ENCODE measurements around the gene FBXL4.

Gene FBXL4

GRCh38 chr6:98835149-98836024, 112.4 kb downstream of the FBXL4 start:
- TF ChIP-seq TAF1 (IDR thresholded peaks at IDR 0.05; ENCODE audit: borderline replicate concordance, insufficient read depth, low read length) = no peak
- TF ChIP-seq, protein P1, sequence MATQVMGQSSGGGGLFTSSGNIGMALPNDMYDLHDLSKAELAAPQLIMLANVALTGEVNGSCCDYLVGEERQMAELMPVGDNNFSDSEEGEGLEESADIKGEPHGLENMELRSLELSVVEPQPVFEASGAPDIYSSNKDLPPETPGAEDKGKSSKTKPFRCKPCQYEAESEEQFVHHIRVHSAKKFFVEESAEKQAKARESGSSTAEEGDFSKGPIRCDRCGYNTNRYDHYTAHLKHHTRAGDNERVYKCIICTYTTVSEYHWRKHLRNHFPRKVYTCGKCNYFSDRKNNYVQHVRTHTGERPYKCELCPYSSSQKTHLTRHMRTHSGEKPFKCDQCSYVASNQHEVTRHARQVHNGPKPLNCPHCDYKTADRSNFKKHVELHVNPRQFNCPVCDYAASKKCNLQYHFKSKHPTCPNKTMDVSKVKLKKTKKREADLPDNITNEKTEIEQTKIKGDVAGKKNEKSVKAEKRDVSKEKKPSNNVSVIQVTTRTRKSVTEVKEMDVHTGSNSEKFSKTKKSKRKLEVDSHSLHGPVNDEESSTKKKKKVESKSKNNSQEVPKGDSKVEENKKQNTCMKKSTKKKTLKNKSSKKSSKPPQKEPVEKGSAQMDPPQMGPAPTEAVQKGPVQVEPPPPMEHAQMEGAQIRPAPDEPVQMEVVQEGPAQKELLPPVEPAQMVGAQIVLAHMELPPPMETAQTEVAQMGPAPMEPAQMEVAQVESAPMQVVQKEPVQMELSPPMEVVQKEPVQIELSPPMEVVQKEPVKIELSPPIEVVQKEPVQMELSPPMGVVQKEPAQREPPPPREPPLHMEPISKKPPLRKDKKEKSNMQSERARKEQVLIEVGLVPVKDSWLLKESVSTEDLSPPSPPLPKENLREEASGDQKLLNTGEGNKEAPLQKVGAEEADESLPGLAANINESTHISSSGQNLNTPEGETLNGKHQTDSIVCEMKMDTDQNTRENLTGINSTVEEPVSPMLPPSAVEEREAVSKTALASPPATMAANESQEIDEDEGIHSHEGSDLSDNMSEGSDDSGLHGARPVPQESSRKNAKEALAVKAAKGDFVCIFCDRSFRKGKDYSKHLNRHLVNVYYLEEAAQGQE (IDR thresholded peaks at IDR 0.05; ENCODE audit: insufficient read depth in 1 of 2, low read depth in 2 of 2, low read length in 2 of 2) = no peak
- TF ChIP-seq FOXP2 (optimal IDR thresholded peaks at IDR 0.05; ENCODE audit: borderline replicate concordance, extremely low read depth, extremely low read length, insufficient read depth) = peak; percentile 8

GRCh38 chr6:98834060-98835031, 113.4 kb downstream of the FBXL4 start, which contains the start of gene POU3F2:
POU3F2 (plus strand) TSS chr6:98834574; CDS start chr6:98834874, 300 bp downstream.
- TF ChIP-seq, protein P1 (IDR thresholded peaks at IDR 0.05; ENCODE audit: insufficient read depth in 1 of 2, low read depth in 2 of 2, low read length in 2 of 2) = no peak
- TF ChIP-seq FOXP2 (optimal IDR thresholded peaks at IDR 0.05; ENCODE audit: borderline replicate concordance, extremely low read depth, extremely low read length, insufficient read depth) (no peak), TAF1 (IDR thresholded peaks at IDR 0.05; ENCODE audit: borderline replicate concordance, insufficient read depth, low read length) (no peak), POLR2AphosphoS5 (IDR thresholded peaks at IDR 0.05; ENCODE audit: low read depth, low read length) (no peak), SIN3A (IDR thresholded peaks at IDR 0.05; ENCODE audit: borderline replicate concordance, insufficient read depth, low read length) (no peak)

- TF ChIP-seq SIN3A (IDR thresholded peaks at IDR 0.05; ENCODE audit: borderline replicate concordance, insufficient read depth, low read length) (no peak), FOXP2 (optimal IDR thresholded peaks at IDR 0.05; ENCODE audit: borderline replicate concordance, extremely low read depth, extremely low read length, insufficient read depth) (no peak), POLR2AphosphoS5 (IDR thresholded peaks at IDR 0.05; ENCODE audit: low read depth, low read length) (no peak), TAF1 (IDR thresholded peaks at IDR 0.05; ENCODE audit: borderline replicate concordance, insufficient read depth, low read length) (no peak)
- TF ChIP-seq, protein P1 (IDR thresholded peaks at IDR 0.05; ENCODE audit: insufficient read depth in 1 of 2, low read depth in 2 of 2, low read length in 2 of 2) = no peak
Observed at GRCh38 chr6:98833307-98834059, 114.3 kb downstream of the FBXL4 start.

- TF ChIP-seq POLR2AphosphoS5 (IDR thresholded peaks at IDR 0.05; ENCODE audit: low read depth, low read length) = no peak
- TF ChIP-seq, protein P1 (IDR thresholded peaks at IDR 0.05; ENCODE audit: insufficient read depth in 1 of 2, low read depth in 2 of 2, low read length in 2 of 2) = no peak
- TF ChIP-seq SIN3A (IDR thresholded peaks at IDR 0.05; ENCODE audit: borderline replicate concordance, insufficient read depth, low read length) = no peak
- TF ChIP-seq TAF1 (IDR thresholded peaks at IDR 0.05; ENCODE audit: borderline replicate concordance, insufficient read depth, low read length) = no peak
- TF ChIP-seq FOXP2 (optimal IDR thresholded peaks at IDR 0.05; ENCODE audit: borderline replicate concordance, extremely low read depth, extremely low read length, insufficient read depth) = no peak
Observed at GRCh38 chr6:98833057-98833306, 114.8 kb downstream of the FBXL4 start.

Measured in PFSK-1 (cell line).